Hepatocyte (in vitro differentiated cells): ENCODE data around the gene RALGPS2. TPM values are rescaled to one million over a fixed set of nuclear protein-coding genes. Genes with fewer than 3 reads are reported as not detected.
"Not testable (repeated sequence)": the region's sequence is repeated elsewhere in the genome, so short reads cannot be mapped to it uniquely, and the experiment has no call there.

Experiments used
- DNase-seq: peaks from one replicate; pipeline ENCODE4 v3.0.0-alpha.2; 2016; ENCODE audit warnings: low spot score
- H2AFZ ChIP-seq: fragments of 200-600 bp; sonication (generic); 2 replicates; pipeline ENCODE4 v1.6.0; 2016; ENCODE audit warnings: antibody characterized with exemption, mild to moderate bottlenecking
- H3K27ac ChIP-seq: fragments of 200-600 bp; sonication (generic); 2 replicates; pipeline ENCODE4 v1.5.1; 2016; ENCODE audit warnings: mild to moderate bottlenecking
- H3K27me3 ChIP-seq: fragments of 200-600 bp; sonication (generic); 2 replicates; pipeline ENCODE4 v1.6.1; 2016
- H3K36me3 ChIP-seq: fragments of 200-600 bp; sonication (generic); replicated peaks from 2 replicates; pipeline ENCODE4 v1.5.1; 2016; ENCODE audit warnings: low read depth; ENCODE audit not compliant: insufficient read depth
- H3K4me1 ChIP-seq: fragments of 200-600 bp; sonication (generic); 2 replicates; pipeline ENCODE4 v1.5.1; 2016; ENCODE audit warnings: mild to moderate bottlenecking, moderate library complexity; ENCODE audit not compliant: insufficient read depth
- H3K4me2 ChIP-seq: fragments of 200-600 bp; sonication (generic); 2 replicates; pipeline ENCODE4 v1.6.0; 2016
- H3K4me3 ChIP-seq: fragments of 200-600 bp; sonication (generic); 2 replicates; pipeline ENCODE4 v1.5.1; 2016; ENCODE audit warnings: mild to moderate bottlenecking
- H3K79me2 ChIP-seq: fragments of 200-600 bp; sonication (generic); 2 replicates; pipeline ENCODE4 v1.6.0; 2017; ENCODE audit warnings: mild to moderate bottlenecking
- H3K9me2 ChIP-seq: fragments of 200-600 bp; sonication (generic); replicated peaks from 2 replicates; pipeline ENCODE4 v1.6.0; 2017; ENCODE audit warnings: mild to moderate bottlenecking; ENCODE audit not compliant: insufficient read depth
- H3K9me3 ChIP-seq: fragments of 200-600 bp; sonication (generic); 2 replicates; pipeline ENCODE4 v1.5.1; 2016; ENCODE audit warnings: low read depth, mild to moderate bottlenecking
- H4K20me1 ChIP-seq: fragments of 200-600 bp; sonication (generic); 2 replicates; pipeline ENCODE4 v1.6.0; 2016; ENCODE audit warnings: mild to moderate bottlenecking; ENCODE audit not compliant: insufficient read depth, poor library complexity, severe bottlenecking
- CTCF ChIP-seq: fragments of 200-600 bp; sonication (generic); IDR thresholded peaks from 2 replicates; pipeline ENCODE4 v1.5.1; 2016; ENCODE audit warnings: antibody characterized with exemption, mild to moderate bottlenecking; ENCODE audit not compliant: poor library complexity
- EZH2 ChIP-seq: fragments of 200-600 bp; sonication (generic); IDR thresholded peaks from 2 replicates; pipeline ENCODE4 v1.6.1; 2016; ENCODE audit warnings: antibody characterized with exemption, mild to moderate bottlenecking, borderline replicate concordance
- EZH2phosphoT487 ChIP-seq: fragments of 200-600 bp; sonication (generic); IDR thresholded peaks from one replicate; pipeline ENCODE4 v1.6.1; 2018; ENCODE audit warnings: antibody characterized with exemption, mild to moderate bottlenecking, low read depth, moderate library complexity; ENCODE audit not compliant: unreplicated experiment, severe bottlenecking
- WGBS: methylation state at CpG from one replicate; pipeline ENCODE4 v1.1.6; 2016; ENCODE audit warnings: low lambda C conversion rate; ENCODE audit errors: missing lambda C conversion rate; 5-methylcytosine and 5-hydroxymethylcytosine counted together
- polyA plus RNA-seq: library from polyadenylated mRNA; unstranded; fragments of >200 nt; fragmentation: Nextera tagmentation; extraction: Ambion mirVana; gene quantifications from 2 replicates; pipeline ENCODE4 v1.2.1, GENCODE V29; 2016
- total RNA-seq: library from RNA; depleted of rRNA; stranded (reverse); fragments of >200 nt; gene quantifications from 2 replicates; pipeline ENCODE4 v1.2.3, GENCODE V29; 2014

Gene RALGPS2
- total and polyA plus RNA-seq, 2 experiments from 2014 or later, result 9.3 to 35.4 TPM

GRCh38 chr1:178751046-178751445, 26.0 kb downstream of the RALGPS2 start:
- Histone ChIP-seq H3K36me3 (no peaks in the 10 kb centered on the region), H3K4me1 (no peaks in the 10 kb centered on the region), H3K9me3 (no peaks in the 10 kb centered on the region), H3K4me2 (no peak overlapping the region), H3K79me2 (peaks cover 77% of the 10 kb centered on the region), H4K20me1 (no peaks in the 10 kb centered on the region), H3K4me3 (no peak overlapping the region), H3K27me3 (no peaks in the 10 kb centered on the region), H3K27ac (no peak overlapping the region), H2AFZ (no peak overlapping the region), H3K9me2 (no peaks in the 10 kb centered on the region)
- WGBS, result 90% methylated on average over 4 of the region's 4 CpGs
- DNase-seq, result no peak
- no peak for TF ChIP-seq EZH2phosphoT487
- TF ChIP-seq CTCF, result no peak
- no peak for TF ChIP-seq EZH2

GRCh38 chr1:178752891-178753290, 27.8 kb downstream of the RALGPS2 start:
- H3K9me3 ChIP-seq, result no peaks in the 10 kb centered on the region
- H3K27me3 ChIP-seq, result no peaks in the 10 kb centered on the region
- no peak overlapping the region for H3K27ac ChIP-seq
- no peak for DNase-seq
- H4K20me1 ChIP-seq, result no peaks in the 10 kb centered on the region
- peaks cover 86% of the 10 kb centered on the region for H3K79me2 ChIP-seq
- TF ChIP-seq EZH2 (no peak), CTCF (no peak)
- no peak overlapping the region for H3K4me3 ChIP-seq
- H3K4me2 ChIP-seq, result no peak overlapping the region
- H3K9me2 ChIP-seq, result no peaks in the 10 kb centered on the region
- WGBS, result 78% methylated on average over 2 of the region's 2 CpGs
- no peaks in the 10 kb centered on the region for H3K4me1 ChIP-seq
- H3K36me3 ChIP-seq, result no peaks in the 10 kb centered on the region
- H2AFZ ChIP-seq, result no peak overlapping the region

- H3K9me2 ChIP-seq, H3K27ac ChIP-seq, H3K27me3 ChIP-seq, H3K36me3 ChIP-seq, H3K4me2 ChIP-seq, H2AFZ ChIP-seq, H3K4me1 ChIP-seq, H4K20me1 ChIP-seq, DNase-seq, H3K4me3 ChIP-seq, H3K9me3 ChIP-seq: not testable (repeated sequence)
- WGBS, result 98% methylated on average over 3 of the region's 3 CpGs
- peaks cover 91% of the 10 kb centered on the region for H3K79me2 ChIP-seq
These were observed 29.7 kb downstream of the RALGPS2 start for GRCh38 chr1:178754655-178755256.

GRCh38 chr1:178768423-178768822, 43.4 kb downstream of the RALGPS2 start:
- no peak overlapping the region for H2AFZ ChIP-seq
- no peaks in the 10 kb centered on the region for H3K9me2 ChIP-seq
- peaks cover 6% of the 10 kb centered on the region for H3K9me3 ChIP-seq
- H3K79me2 ChIP-seq, result peaks cover 73% of the 10 kb centered on the region
- no peaks in the 10 kb centered on the region for H3K36me3 ChIP-seq
- TF ChIP-seq EZH2 (no peak), CTCF (peak; percentile 43)
- H4K20me1 ChIP-seq, result no peaks in the 10 kb centered on the region
- DNase-seq, result no peak
- 56% methylated on average over 4 of the region's 4 CpGs for WGBS
- H3K4me3 ChIP-seq, result no peak overlapping the region
- no peaks in the 10 kb centered on the region for H3K27me3 ChIP-seq
- no peaks in the 10 kb centered on the region for H3K4me1 ChIP-seq
- no peak overlapping the region for H3K27ac ChIP-seq
- no peak overlapping the region for H3K4me2 ChIP-seq
